ENCODE results near the gene EIF6. TPM values are rescaled to one million over a fixed set of nuclear protein-coding genes. Genes with fewer than 3 reads are reported as not detected.

The EIF6 gene
- total and polyA plus RNA-seq, 2 of the 8 experiments (the other 6 are each of a cell fraction or from before 2014, with no cell fraction given), result 184 to 319 TPM

- 86% methylated on average over 4 of the region's 4 CpGs; no CpG with 5 or more reads in 1 of the 2 experiments for WGBS, 2 experiments (ENCODE audit: extremely low coverage in 1 of 2, insufficient coverage in 1 of 2, insufficient read length in 1 of 2, insufficient replicate concordance in 2 of 2, low coverage in 1 of 2, low lambda C conversion rate in 2 of 2, missing lambda C conversion rate in 1 of 2)
- no peaks in the 10 kb centered on the region for H3K23me2 ChIP-seq (ENCODE audit: low read depth, low read length)
- H3K79me2 ChIP-seq (ENCODE audit: control insufficient read depth in 1 of 2, insufficient read depth in 2 of 2, low read length in 2 of 2), result no peaks in the 10 kb centered on the region
- FAIRE-seq, result no peak
- DNase-seq (ENCODE audit: low read depth in 1 of 2, low spot score in 2 of 2), result no peak
- no peak overlapping the region for H3K4ac ChIP-seq (replicated peaks; ENCODE audit: insufficient read length, low read depth, low read length)
- H3K27ac ChIP-seq (ENCODE audit: low read depth, low read length), result no peak overlapping the region
- H2BK5ac ChIP-seq (ENCODE audit: low read depth, low read length), result no peak overlapping the region
- H3K4me2 ChIP-seq (ENCODE audit: insufficient read depth in 1 of 2, low read depth in 2 of 2, low read length in 2 of 2), result no peak overlapping the region
- no peak overlapping the region for H3K4me3 ChIP-seq (ENCODE audit: extremely low read depth in 1 of 4, insufficient read depth in 2 of 4, low read depth in 3 of 4, low read length in 4 of 4)
- no peaks in the 10 kb centered on the region for H3K79me1 ChIP-seq (ENCODE audit: low read depth, low read length)
- peaks cover 0 to 4% (median 2%) of the 10 kb centered on the region in 4 experiments; a peak in 3 of 7 replicates for H3K4me1 ChIP-seq (replicated peaks in 1 of 4; ENCODE audit: control insufficient read depth in 3 of 4, insufficient read depth in 4 of 4, low read length in 3 of 4)
- H4K5ac ChIP-seq (ENCODE audit: insufficient read length, low read depth, low read length), result no peak overlapping the region
- no peaks in the 10 kb centered on the region for H3K9me3 ChIP-seq (ENCODE audit: insufficient read depth in 2 of 2, low read depth in 1 of 2, low read length in 1 of 2)
- no peak overlapping the region for H3K18ac ChIP-seq (ENCODE audit: extremely low read depth, low read length)
- no peak overlapping the region for H3K56ac ChIP-seq (replicated peaks; ENCODE audit: insufficient read length, low read depth, low read length)
- H2AK5ac ChIP-seq (ENCODE audit: low read depth, low read length), result no peak overlapping the region
- no peak overlapping the region for H2BK15ac ChIP-seq (ENCODE audit: low read length)
- no peak overlapping the region for H2BK20ac ChIP-seq (ENCODE audit: low read length)
- no peak overlapping the region for H4K91ac ChIP-seq (replicated peaks; ENCODE audit: insufficient read length, low read length)
- H3K23ac ChIP-seq (ENCODE audit: insufficient read length), result no peak overlapping the region
- H3K9ac ChIP-seq (replicated peaks in 1 of 4; ENCODE audit: extremely low read depth in 1 of 4, low read depth in 3 of 4, low read length in 3 of 4), result no peak overlapping the region
- no peak overlapping the region for H2BK12ac ChIP-seq (ENCODE audit: low read depth, low read length)
- H2AFZ ChIP-seq (ENCODE audit: low read length), result no peak overlapping the region
- ChIA-PET POLR2A (ENCODE audit: partially characterized antibody) (interaction anchor here (0.6 to 2.8 kb wide), 2 partner anchors 16 to 229 kb away, joined by 5 to 16 read pairs; partner anchors contain the start of gene EIF6), CTCF (ENCODE audit: partially characterized antibody) (interaction anchor here (0.9 to 13.8 kb wide), 5 partner anchors 21 to 232 kb away, joined by 3 to 104 read pairs (median 3); partner anchors contain the start of genes EIF6 and MMP24OS)
- no peak overlapping the region for H4K8ac ChIP-seq (ENCODE audit: extremely low read depth, insufficient read depth, low read length)
- no peaks in the 10 kb centered on the region for H3K27me3 ChIP-seq (replicated peaks in 1 of 4; ENCODE audit: control insufficient read depth in 3 of 4, extremely low read depth in 1 of 4, insufficient read depth in 3 of 4, low read length in 3 of 4)
- no peak overlapping the region for H3K14ac ChIP-seq (ENCODE audit: insufficient read length)
- no peak overlapping the region for H2BK120ac ChIP-seq (replicated peaks; ENCODE audit: low read depth, low read length)
- H4K20me1 ChIP-seq (replicated peaks in 1 of 2; ENCODE audit: control insufficient read depth in 1 of 2, insufficient read depth in 2 of 2, low read length in 2 of 2), result no peaks in the 10 kb centered on the region
- no peaks in the 10 kb centered on the region for H3K36me3 ChIP-seq (ENCODE audit: control insufficient read depth in 2 of 4, insufficient read depth in 4 of 4, low read length in 3 of 4)
- TF ChIP-seq YY1 (IDR thresholded peaks at IDR 0.05; ENCODE audit: low read depth, low read length), result no peak
- TF ChIP-seq E2F6 (IDR thresholded peaks at IDR 0.05), result no peak
- no peak for TF ChIP-seq SAP30 (IDR thresholded peaks at IDR 0.05; ENCODE audit: insufficient read depth, insufficient replicate concordance, low read length)
- TF ChIP-seq SIRT6 (IDR thresholded peaks at IDR 0.05; ENCODE audit: low read length), result no peak
- TF ChIP-seq TAF1 (IDR thresholded peaks at IDR 0.05; ENCODE audit: low read depth, low read length), result no peak
- TF ChIP-seq KDM4A (IDR thresholded peaks at IDR 0.05; ENCODE audit: low read depth, low read length, severe bottlenecking), result no peak
- TF ChIP-seq NRF1 (IDR thresholded peaks at IDR 0.05; ENCODE audit: low read depth, low read length), result no peak
- TF ChIP-seq RNF2 (IDR thresholded peaks at IDR 0.05; ENCODE audit: borderline replicate concordance, low read depth, low read length, missing control alignments, poor library complexity, severe bottlenecking), result no peak
- no peak for TF ChIP-seq RXRA (IDR thresholded peaks at IDR 0.05; ENCODE audit: insufficient read depth, low read depth, low read length)
- TF ChIP-seq BCL11A (IDR thresholded peaks at IDR 0.05; ENCODE audit: low read depth in 2 of 2, low read length in 2 of 2), result no peak
- no peak for TF ChIP-seq TAF7 (optimal IDR thresholded peaks at IDR 0.05; ENCODE audit: borderline replicate concordance, low read depth, low read length)
Observed at GRCh38 chr20:35300469-35301262, 16.1 kb upstream of the EIF6 start.

All from H1 (cell line).